Spleen (tissue), 7 donors: ENCODE data around the gene RNF130.

Experiments
- CTCF ChIP-seq, 11 experiments: fragments of 200-600 bp in 7 of 11; fragments of 450-650 bp in 4 of 11; sonication (generic) in 4 of 11; IDR thresholded peaks in 8 of 11; conservative IDR thresholded peaks in 3 of 11; 1 replicate in 7 of 11; 2 replicates in 4 of 11; pipeline versions ENCODE4 v1.4.0 to v1.8.0; 2016 to 2021; ENCODE audit warnings: antibody characterized with exemption in 11 of 11, inconsistent platforms in 4 of 11, mild to moderate bottlenecking in 1 of 11
- POLR2AphosphoS5 ChIP-seq, 3 donors: sonication (generic); formaldehyde crosslinking; IDR thresholded peaks; one replicate each; pipeline ENCODE4 v1.5.1; 2017; ENCODE audit warnings: antibody characterized with exemption in 3 of 3
- donor health status: DM: no; HTN: no; CAD: no; lungs with moderate emphysema.
- donor health status: DM: no; HTN: no; CAD: no.
- donor health status: DM: no; HTN: no; CAD: no.

DNA sequence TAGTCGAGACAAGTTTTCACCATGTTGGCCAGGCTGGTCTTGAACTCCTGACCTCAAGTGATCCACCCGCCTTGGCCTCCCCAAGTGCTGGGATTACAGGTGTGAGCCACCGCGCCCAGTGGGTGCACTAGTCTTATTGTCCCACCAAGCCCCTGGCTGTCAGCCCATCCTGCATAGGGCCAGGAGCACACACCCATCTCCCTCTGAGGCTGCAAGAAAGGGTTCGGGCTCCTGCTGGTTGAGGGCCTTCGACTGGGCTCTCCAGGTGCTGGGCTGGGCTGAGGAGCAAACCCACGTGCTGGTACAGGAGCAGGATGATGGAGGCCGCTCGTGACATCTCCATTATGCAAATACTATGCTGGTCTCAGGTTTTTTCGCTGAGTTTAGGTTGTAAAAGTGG lies 25.1 kb upstream of the RNF130 start:
- no peak for TF ChIP-seq CTCF (IDR thresholded peaks at IDR 0.05 in 8 of 11, conservative IDR thresholded peaks at IDR 0.05 in 3 of 11)
- TF ChIP-seq POLR2AphosphoS5 (IDR thresholded peaks at IDR 0.05) = no peak
